DND-41 (cell line): ENCODE data around the gene RPUSD2.

Experiments
- ATAC-seq: fragments of 200-7000 bp; cut with Tn5 transposase; 3 replicates; pipeline ENCODE4 v1.9.1; 2021; ENCODE audit warnings: low read depth; ENCODE audit not compliant: insufficient read depth
- DNase-seq: peaks from one replicate; pipeline ENCODE4 v3.0.0-alpha.2; 2020
- H2AFZ ChIP-seq: 2 replicates; pipeline ENCODE4 v1.6.0; 2012; ENCODE audit warnings: low read depth, low read length
- H3K27ac ChIP-seq: 2 replicates; pipeline ENCODE4 v1.5.1; 2012; ENCODE audit warnings: low read length, inconsistent platforms
- H3K27me3 ChIP-seq: fragments of 200-600 bp; sonication (generic); 2 replicates; pipeline ENCODE4 v1.6.0; 2012; ENCODE audit warnings: low read length, mild to moderate bottlenecking, inconsistent platforms; ENCODE audit not compliant: insufficient read depth, poor library complexity
- H3K36me3 ChIP-seq: 2 replicates; pipeline ENCODE4 v1.5.1; 2012; ENCODE audit warnings: low read length, inconsistent platforms; ENCODE audit not compliant: insufficient read depth
- H3K4me1 ChIP-seq: 2 replicates; pipeline ENCODE4 v1.5.1; 2012; ENCODE audit warnings: mild to moderate bottlenecking, low read length; ENCODE audit not compliant: insufficient read depth
- H3K4me2 ChIP-seq: 2 replicates; pipeline ENCODE4 v1.6.0; 2012; ENCODE audit warnings: mild to moderate bottlenecking, moderate library complexity, low read length, inconsistent platforms; ENCODE audit not compliant: insufficient read depth
- H3K4me3 ChIP-seq, 2 experiments: fragments of 200-600 bp in 1 of 2; shearing (Covaris generic) in 1 of 2; 2 replicates each; pipeline ENCODE4 v1.5.1; 2012 to 2016; ENCODE audit warnings: inconsistent platforms in 2 of 2, low read length in 2 of 2, mild to moderate bottlenecking in 2 of 2, low read depth in 1 of 2, moderate library complexity in 1 of 2
- H3K79me2 ChIP-seq: 2 replicates; pipeline ENCODE4 v1.6.0; 2012; ENCODE audit warnings: low read length, inconsistent platforms; ENCODE audit not compliant: insufficient read depth
- H3K9ac ChIP-seq: 2 replicates; pipeline ENCODE4 v1.6.0; 2012; ENCODE audit warnings: low read depth, mild to moderate bottlenecking, inconsistent platforms, low read length, moderate library complexity
- H3K9me3 ChIP-seq: 2 replicates; pipeline ENCODE4 v1.5.1; 2012; ENCODE audit warnings: low read length, moderate library complexity, mild to moderate bottlenecking, inconsistent platforms; ENCODE audit not compliant: insufficient read depth, severe bottlenecking
- H4K20me1 ChIP-seq: 2 replicates; pipeline ENCODE4 v1.6.0; 2012; ENCODE audit warnings: low read length; ENCODE audit not compliant: insufficient read depth
- CTCF ChIP-seq: IDR thresholded peaks from 2 replicates; pipeline ENCODE4 v1.5.1; 2012; ENCODE audit warnings: borderline replicate concordance, low read length, moderate library complexity, mild to moderate bottlenecking; ENCODE audit not compliant: poor library complexity, severe bottlenecking; ENCODE audit errors: extremely low read depth
- EZH2 ChIP-seq: IDR thresholded peaks from 3 replicates; pipeline ENCODE4 v1.6.1; 2012; ENCODE audit warnings: borderline replicate concordance, low read depth, mild to moderate bottlenecking, moderate library complexity, low read length, inconsistent platforms; ENCODE audit not compliant: severe bottlenecking

The RPUSD2 gene

GRCh38 chr15:40595773-40596172 is 26.7 kb downstream of the RPUSD2 start:
- Histone ChIP-seq H4K20me1 (0 out of 2 replicates have a peak, but pooled peaks cover under 1% of the 10 kb centered on the region), H3K27ac (peak overlapping the region; percentile 8; the same call in 1 of the 2 replicates), H3K4me3 (peak overlapping the region in 1 of 2 experiments; percentile 89; a peak in 2 of 4 replicates), H2AFZ (no peak overlapping the region), H3K79me2 (peaks cover 67% of the 10 kb centered on the region), H3K36me3 (peaks cover 13% of the 10 kb centered on the region; the same call in 1 of the 2 replicates), H3K4me2 (peak overlapping the region; percentile 91), H3K9ac (peak overlapping the region; percentile 83), H3K27me3 (no peaks in the 10 kb centered on the region), H3K4me1 (peaks cover 31% of the 10 kb centered on the region), H3K9me3 (no peaks in the 10 kb centered on the region)
- no peak for ATAC-seq
- no peak for DNase-seq
- no peak for TF ChIP-seq EZH2
- no peak for TF ChIP-seq CTCF

GRCh38 chr15:40597024-40597423 is 27.9 kb downstream of the RPUSD2 start:
- Histone ChIP-seq H3K36me3 (peaks cover 13% of the 10 kb centered on the region; the same call in 1 of the 2 replicates), H3K4me1 (peaks cover 31% of the 10 kb centered on the region), H4K20me1 (peaks cover 3% of the 10 kb centered on the region; the same call in 1 of the 2 replicates), H3K9ac (no peak overlapping the region), H3K27me3 (no peaks in the 10 kb centered on the region), H3K4me3 (no peak overlapping the region), H3K27ac (no peak overlapping the region), H2AFZ (no peak overlapping the region), H3K79me2 (peaks cover 78% of the 10 kb centered on the region), H3K4me2 (peak overlapping the region; percentile 44), H3K9me3 (no peaks in the 10 kb centered on the region)
- ATAC-seq, result no peak
- no peak for DNase-seq
- no peak for TF ChIP-seq EZH2
- no peak for TF ChIP-seq CTCF

- DNase-seq, result no peak
- peaks cover 13% of the 10 kb centered on the region; the same call in 1 of the 2 replicates for H3K36me3 ChIP-seq
- no peaks in the 10 kb centered on the region for H3K27me3 ChIP-seq
- no peak overlapping the region for H2AFZ ChIP-seq
- H3K4me1 ChIP-seq, result peaks cover 25% of the 10 kb centered on the region
- TF ChIP-seq CTCF (no peak), EZH2 (no peak)
- H3K4me2 ChIP-seq, result peak overlapping the region; percentile 31; the same call in 1 of the 2 replicates
- no peak overlapping the region for H3K4me3 ChIP-seq
- H3K9me3 ChIP-seq, result no peaks in the 10 kb centered on the region
- no peak for ATAC-seq
- H3K9ac ChIP-seq, result no peak overlapping the region
- no peak overlapping the region for H3K27ac ChIP-seq
- peaks cover 88% of the 10 kb centered on the region for H3K79me2 ChIP-seq
- peaks cover 3% of the 10 kb centered on the region; the same call in 1 of the 2 replicates for H4K20me1 ChIP-seq
Observed at GRCh38 chr15:40598126-40598525, 29.0 kb downstream of the RPUSD2 start.

GRCh38 chr15:40598672-40599071 is 29.6 kb downstream of the RPUSD2 start:
- no peaks in the 10 kb centered on the region for H3K27me3 ChIP-seq
- ATAC-seq (no peak), DNase-seq (no peak)
- no peak overlapping the region for H3K9ac ChIP-seq
- no peak overlapping the region for H3K27ac ChIP-seq
- no peak overlapping the region for H2AFZ ChIP-seq
- H3K4me3 ChIP-seq, result no peak overlapping the region
- H3K36me3 ChIP-seq, result peaks cover 16% of the 10 kb centered on the region
- H3K4me1 ChIP-seq, result peaks cover 20% of the 10 kb centered on the region
- H3K9me3 ChIP-seq, result no peaks in the 10 kb centered on the region
- TF ChIP-seq EZH2 (no peak), CTCF (no peak)
- no peak overlapping the region for H3K4me2 ChIP-seq
- peaks cover 93% of the 10 kb centered on the region for H3K79me2 ChIP-seq
- H4K20me1 ChIP-seq, result peaks cover 3% of the 10 kb centered on the region; the same call in 1 of the 2 replicates
